ENCODE data around the gene CLIP4.
"Not testable (repeated sequence)": the region's sequence is repeated elsewhere in the genome, so short reads cannot be mapped to it uniquely, and the experiment has no call there.

CLIP4 gene, protein sequence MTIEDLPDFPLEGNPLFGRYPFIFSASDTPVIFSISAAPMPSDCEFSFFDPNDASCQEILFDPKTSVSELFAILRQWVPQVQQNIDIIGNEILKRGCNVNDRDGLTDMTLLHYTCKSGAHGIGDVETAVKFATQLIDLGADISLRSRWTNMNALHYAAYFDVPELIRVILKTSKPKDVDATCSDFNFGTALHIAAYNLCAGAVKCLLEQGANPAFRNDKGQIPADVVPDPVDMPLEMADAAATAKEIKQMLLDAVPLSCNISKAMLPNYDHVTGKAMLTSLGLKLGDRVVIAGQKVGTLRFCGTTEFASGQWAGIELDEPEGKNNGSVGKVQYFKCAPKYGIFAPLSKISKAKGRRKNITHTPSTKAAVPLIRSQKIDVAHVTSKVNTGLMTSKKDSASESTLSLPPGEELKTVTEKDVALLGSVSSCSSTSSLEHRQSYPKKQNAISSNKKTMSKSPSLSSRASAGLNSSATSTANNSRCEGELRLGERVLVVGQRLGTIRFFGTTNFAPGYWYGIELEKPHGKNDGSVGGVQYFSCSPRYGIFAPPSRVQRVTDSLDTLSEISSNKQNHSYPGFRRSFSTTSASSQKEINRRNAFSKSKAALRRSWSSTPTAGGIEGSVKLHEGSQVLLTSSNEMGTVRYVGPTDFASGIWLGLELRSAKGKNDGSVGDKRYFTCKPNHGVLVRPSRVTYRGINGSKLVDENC

DNA sequence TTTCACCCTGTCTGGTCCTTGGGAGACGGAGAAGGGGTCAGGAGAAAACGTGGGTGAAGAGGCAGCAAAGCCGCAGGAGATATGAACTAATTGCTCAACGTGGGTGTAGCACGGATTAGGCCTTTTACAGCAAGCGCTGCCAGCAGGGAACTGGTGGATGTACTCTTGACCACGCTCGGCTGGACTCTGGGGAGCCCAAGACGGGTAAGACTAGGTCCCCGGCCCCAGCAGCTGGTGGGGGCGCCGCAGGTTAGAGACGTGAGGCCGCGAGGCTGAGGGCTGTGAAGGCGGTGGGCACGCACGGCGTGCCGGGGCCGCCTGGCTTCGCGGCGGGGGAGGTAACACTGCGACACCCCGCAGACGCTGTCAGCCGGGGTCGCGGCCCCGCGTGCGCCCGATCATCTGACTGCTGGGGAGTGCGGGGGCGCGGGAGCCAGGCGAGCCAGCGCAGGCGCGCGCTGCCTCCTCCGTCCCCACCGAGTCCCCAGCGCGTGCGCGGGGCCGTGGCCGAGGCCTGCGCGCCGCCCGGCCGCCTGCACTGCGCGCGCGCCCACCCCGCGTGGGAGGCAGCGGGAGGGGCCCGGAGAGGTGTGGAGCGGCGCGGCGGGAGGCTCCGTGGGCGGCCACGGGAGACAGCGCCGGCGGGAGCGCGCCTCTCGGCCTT, at the start of gene CLIP4:
TSS of gene CLIP4 (plus strand) at position 470 of the 664 bp plus-strand sequence. CDS start 5,974 bp downstream, outside the sequence.
- peak; percentile 77 for DNase-seq

DNA sequence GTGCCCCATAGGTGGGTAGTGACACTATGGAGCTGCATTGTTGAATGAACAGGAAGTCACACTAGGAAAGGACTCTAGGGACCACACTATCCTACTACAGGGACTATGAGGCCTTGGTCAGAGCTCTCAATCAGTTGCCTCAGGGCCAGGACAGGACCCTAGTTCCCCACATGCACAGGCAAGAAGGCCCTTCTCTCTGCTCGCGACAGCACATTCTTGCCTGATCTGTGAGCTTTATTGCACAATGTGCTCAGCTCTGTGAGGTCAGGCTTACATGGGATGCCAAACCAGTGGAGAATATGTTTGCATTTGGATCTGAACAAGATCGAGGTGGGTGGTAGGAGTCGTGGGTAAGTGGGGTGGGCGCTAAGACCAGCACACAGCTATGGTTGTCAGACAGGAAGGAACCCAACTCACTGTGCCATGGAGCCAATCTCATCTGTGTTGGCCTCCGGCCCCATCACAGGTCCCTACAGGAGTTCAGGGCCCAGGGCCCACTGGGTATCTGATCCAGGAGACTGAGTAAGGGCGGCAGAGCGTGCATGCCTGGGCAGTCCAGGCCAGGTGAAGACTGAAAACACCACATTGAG, 48.8 kb upstream of the CLIP4 start:
- no peak for DNase-seq

DNA sequence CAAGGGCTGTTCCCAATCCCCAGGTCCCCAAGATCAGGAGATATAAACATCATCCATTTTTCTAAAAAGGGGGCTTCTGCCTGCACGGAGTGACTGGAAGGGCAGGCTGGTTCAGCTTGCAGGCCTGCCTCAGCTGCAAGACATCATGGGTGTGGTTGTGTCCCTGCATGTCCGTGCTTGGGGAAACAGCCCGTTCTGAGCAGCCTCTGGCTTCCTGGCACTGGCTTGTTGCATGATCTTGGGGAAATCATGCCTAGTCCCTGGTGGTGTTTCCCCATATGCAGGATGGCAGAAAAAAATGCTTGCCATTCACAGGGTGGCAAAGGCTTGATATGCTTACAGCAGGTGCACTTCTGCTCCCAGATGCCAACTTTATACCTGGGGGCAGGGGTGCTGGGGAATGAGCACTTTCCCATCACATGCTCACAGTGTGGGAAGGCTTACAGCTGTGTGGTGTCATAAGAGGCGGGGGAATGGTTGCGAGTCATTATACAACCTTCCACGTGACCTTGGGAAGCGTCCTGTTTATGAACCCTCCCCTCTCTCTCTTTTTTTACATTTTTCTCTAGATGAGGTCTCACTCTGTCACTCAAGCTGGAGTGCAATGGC, 48.1 kb upstream of the CLIP4 start:
- DNase-seq: no peak

DNA sequence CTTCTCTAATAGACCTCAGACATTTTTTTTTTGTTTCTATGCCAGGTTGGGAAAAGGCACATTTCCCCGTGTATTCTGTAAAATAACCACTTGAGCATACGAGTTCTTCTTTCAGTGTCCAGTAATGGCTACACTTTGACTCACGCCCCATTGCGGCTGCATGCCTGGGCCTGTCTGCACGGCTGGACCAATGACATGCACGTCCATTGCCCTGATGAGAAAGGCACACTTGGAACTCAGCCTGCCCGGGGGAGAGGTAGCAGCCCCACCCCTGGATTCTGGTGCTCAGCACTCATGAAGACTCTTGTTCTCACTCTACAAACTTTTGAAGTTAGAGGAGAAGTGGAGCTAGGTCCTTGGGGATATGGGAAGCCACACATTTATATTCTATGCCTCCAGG, 46.7 kb upstream of the CLIP4 start:
- no peak for DNase-seq

DNA sequence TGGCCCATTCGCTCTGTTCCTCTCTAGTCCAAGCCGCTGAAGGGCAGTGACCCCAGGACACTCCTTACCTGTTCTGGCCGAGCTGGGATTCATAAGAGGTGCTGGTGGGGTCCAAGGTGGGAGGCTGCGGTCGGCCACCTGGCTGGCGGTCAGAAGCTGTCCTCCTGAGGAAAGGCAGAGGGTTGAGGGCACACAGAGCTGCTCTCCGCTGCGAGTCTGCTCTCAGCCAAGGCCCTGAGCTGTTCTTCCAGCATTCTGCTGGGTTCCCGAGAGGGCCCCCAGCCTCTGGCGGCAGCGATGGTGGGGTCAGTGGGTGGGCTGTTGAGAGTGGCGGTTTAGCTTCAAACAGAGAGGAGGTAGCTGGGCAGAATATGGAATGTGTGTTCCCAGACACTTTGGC, 44.7 kb upstream of the CLIP4 start:
- DNase-seq: no peak

DNA sequence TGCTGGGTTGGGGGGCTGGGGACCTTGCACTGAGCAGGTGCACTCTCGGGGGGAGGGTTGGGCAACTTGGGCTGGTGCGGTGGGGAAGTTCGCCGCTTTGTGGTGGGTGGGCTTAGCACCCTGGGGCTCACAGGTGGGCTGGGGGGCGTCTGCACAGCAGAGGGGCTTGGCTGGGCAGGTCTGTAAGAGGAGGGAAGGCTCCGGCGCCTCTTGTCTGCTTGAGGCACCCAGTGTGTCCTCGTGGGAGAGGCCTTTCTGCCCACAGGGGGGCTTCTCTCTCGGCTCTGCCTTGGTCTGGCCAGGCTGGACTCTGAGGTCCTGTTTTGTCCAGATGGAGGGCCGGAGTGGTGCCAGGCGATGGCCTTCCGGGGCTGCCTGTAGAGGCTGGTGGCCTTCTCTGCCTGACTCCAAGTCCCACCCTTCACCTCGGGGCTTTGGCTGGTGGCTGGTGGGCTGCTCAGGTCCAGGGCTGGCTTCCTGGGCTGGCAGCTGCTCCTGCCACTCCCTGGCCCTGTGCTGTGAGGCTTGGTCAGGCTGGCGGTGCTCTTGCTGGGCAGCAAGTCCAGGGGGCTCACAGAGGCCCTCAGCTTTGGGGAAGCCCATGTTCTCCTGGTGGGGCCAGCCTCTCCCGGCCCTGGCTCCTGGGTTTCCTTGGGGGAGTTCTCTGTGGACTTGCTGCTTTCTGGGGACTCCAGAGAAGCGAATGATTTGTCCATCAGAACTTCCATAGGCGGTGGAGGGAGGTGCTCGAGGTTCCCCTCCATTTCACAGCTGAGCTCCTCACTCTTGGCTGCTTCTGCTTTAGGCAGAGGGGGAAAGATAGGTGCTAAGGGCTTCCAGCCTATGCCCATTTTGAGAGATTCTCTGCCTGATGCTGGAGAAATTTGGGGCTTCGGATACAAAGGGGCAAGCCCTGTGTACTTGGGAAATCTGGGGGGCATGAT, 43.9 kb upstream of the CLIP4 start:
- DNase-seq: no peak

DNA sequence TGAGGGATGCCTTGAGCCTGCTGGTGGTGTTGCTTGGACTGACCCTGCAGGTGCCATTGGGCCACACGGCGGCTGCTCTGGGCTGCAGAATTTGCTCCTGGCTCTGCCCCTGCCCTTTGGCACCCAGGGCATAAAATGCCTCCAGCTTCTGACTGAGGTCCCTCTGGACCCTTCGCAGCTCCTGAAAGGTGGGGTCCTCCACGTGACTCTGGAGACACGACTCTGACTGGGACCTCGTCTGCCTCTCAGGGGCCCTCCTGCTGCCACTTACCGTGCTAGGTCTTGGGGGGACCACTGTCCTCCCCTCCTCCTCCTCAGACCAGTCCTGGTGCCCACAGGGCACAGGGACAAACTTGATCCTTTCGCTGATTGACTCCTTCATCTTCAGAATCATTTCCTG, 43.0 kb upstream of the CLIP4 start:
- DNase-seq: no peak

DNA sequence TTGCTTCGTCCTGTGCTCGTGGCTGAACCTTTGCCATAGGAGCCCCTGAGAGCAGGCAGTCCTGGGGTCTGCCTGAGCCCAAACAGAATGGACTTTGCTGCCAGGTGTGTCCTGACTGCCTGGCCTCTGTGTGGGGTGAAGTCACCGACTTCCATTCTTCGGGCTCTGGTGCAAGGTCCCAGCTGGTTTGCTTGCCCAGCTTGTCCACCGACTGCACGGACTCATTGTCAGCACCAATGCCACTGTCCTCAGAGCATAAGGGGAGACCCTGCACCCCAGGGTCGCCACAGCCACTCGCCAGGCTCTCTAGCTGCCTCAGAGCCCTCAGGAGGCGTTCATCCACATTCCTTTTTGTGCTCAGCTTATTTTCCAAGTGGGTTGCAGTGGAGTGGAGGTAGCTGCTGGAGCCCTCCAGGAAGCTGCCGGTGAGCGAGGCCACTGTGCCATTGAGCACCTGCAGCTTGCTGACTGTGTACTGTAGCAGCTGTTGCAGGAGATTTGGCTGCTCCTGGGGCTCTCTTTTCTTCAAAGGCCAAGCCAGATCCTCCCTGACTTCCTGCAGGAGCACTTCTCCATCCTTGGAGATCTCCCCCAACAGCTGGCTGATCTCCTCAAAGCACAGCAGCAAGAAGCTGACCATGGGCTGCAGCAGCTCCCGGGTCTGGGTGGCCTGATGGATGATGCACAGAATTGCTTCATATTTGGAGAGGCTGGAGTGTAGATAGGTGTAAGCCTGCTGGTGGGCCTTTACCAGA, 42.1 kb upstream of the CLIP4 start:
- DNase-seq: no peak

DNA sequence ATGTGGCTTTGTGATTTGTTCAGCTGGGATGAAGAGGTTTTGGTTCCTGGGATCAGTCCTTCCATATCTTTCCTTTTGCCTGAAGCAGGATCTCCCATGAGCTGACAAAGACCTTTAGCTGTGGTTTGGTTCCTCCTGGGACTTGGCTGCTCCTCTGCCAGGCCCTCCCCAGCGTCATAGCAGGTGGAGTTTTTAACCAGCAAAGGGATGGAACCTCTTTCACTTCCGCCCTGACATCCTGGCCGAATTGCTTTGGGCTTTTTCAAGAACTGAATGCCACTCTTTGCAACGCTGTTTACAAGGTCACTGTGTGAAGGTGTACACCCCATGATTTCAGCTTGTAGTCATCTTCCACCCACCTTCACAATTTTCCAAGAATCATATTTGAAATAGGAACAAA, 41.3 kb upstream of the CLIP4 start:
- no peak for DNase-seq

DNA sequence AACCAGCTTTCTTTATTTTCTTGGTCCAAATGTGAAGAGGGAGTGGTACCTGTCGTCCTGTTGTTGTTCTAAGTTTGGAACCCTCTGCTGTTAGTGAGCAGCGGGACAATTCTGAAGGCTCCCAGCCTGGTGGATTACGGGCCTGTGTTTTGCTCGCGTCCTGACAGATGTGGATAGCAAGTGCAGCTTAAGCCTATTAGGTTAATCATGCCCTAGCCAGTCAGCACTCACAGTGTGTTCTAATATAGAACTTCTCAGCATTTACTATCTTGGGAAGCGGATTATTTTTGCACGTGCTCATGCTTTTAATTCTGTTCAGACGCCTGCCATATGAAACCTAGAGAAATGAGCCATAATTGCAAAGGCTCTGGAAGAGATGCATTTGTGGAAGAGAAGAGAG, 40.8 kb upstream of the CLIP4 start, which contains the start of gene PCARE:
TSS of gene PCARE (minus strand) at position 113 of the 400 bp plus-strand sequence. CDS start 262 bp downstream, outside the sequence.
- no peak for DNase-seq

DNA sequence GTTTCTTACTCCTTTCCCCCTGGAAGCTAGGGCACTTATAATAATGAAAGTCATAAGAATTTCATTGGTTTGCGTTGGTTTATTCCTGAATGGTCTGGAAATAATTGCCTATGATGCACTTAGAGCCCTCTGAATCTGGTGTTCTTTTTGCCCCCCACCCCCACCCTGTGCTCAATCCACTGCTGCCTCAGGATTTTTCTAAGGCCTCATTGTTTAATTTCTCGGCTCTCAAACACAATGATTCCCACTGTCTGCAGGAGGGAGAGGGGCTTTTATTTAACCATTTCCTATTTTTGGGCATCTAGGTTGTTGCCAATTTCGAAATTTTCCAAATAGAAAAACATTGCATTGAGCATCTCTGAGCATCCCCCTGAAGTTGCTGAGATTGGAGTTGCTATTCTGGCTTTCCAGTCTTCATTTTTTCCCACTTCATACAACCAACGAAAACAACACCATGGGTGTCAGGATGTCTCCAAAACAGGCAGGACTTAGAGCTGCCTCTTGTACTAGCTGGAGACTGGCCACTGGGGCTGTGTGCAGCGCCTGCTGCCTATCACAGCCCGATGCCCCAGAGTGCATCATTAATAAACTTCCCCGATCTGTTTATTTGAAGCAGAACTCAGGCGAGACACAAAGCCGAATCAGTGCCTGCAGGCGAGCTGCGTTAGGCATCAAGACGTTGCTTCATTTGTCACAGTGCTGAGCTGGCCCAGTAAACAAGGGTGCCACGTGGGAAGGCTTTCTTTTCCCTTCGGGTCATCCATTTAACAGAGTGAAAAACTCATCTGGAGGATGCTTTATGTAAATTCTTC, 39.1 kb upstream of the CLIP4 start:
- no peak for DNase-seq

DNA sequence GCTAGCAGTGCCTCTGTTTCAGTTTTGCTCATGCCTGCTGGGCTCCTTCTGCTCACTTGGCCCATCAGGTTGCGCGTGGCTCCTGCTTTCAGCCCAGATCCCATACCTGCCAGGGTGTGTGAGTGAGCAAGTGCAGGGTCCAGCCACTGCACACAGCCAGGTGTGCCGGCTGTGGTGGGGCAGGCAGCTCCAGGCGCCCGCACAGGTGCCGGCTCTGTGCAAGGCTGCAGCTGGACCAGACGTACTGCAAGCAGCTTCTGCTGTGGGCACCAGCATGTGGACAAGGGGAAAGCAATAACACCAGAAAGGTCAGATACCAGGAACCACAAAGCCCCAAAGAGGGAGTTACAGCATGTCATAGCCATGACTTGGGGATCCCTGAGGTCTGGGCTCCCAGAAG, 35.3 kb upstream of the CLIP4 start:
- DNase-seq: no peak

DNA sequence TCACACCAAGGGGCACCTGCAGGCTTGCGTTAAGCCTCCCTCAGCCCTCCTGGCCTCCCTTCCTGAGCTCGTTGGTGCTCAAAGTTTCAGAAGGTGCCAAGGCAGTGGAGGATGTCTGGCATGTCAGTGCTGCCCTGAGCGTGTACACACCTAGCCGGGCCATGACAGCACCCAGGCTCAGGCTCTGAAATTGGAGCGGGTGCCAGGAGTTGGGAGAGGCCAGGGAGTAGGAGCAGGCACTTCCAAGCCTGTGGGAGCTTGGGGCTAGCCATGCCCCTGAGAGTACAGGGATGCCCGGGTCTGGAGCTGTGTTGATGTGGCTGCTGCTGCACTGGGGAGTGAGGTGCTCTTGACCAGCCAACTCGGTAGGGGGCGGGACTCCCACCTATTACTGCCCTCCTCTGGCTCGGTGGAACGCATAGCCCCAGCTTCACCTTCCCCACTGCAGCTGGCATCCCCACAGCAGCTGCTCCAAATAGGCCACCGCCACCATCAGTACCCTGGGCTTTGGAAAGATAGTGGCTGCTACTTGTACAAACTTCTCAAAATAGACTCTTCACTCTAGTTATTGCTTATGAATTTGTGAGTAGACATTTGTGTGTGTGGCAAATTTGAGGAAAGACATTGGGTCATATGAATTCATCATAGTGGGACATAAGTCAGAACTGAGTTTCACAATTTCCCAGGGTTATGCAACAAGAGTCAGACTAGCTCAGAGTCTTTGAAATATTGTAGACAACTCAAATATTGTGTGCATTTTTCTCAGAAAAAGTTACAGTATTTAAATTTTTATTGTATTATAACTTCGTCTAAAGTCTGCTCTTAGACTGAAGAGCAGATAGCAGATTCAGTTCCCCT, 34.1 kb upstream of the CLIP4 start:
- no peak for DNase-seq

DNA sequence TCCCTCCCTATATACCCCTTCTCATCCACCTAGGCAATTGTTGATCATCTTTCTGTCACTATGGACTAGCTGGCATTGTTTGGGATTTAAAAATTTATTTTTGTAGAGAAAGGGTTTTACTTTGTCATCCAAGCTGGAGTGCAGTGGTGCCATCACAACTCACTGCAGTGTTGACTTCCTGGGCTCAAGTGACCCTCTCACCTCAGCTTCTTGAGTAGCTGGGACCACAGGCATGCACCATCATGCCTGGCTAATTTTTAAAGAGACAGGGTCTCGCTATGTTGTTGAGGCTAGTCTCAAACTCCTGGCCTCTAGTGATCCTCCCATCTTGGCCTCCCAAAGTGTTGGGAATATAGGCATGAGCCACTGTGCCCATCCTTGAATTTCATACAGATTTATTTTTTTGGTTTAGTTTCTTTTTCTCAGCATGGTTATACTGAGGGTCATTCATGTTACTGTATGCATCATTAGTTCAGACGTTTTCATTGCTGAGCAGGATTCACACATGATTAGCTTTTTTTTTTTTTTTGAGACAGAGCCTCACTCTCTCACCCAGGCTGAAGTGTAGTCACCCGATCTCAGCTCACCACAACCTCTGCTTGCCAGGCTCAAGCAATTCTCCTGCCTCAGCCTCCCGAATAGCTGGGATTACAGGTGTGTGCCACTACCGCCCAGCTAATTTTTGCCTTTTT, 32.3 kb upstream of the CLIP4 start:
- no peak for DNase-seq

DNA sequence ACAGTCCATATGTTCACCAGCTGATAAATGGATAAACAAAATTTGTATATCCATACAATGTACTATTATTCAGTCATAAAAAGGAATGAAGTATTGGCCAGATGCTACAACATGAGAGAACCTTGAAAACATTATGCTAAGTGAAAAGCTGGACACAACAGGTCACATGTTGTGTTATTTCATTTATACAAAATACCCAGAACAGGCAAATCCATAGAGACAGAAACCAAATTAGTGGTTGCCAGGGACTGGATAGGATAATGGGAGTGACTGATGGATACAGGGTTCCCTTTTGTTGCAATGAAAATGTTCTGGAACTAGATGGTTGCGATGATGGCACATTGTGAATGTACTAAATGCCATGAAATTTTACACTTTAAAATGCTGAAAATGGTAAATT, 30.7 kb upstream of the CLIP4 start:
- DNase-seq: no peak

DNA sequence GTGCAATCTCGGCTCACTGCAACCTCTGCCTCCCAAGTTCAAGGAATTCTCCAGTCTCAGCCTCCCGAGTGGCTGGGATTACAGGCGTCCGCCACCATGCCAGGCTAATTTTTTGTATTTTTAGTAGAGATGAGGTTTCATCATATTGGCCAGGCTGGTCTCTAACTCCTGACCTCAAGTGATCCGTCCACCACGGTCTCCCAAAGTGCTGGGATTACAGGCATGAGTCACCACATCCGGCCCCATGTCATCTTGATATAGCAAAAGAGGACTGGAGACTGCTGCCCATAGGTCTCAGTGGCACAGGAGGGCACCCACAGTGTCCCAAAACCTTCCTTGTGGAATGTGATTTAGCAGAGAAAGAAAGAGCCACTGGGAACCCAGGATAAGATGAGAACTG, 24.9 kb upstream of the CLIP4 start:
- not testable (repeated sequence) for DNase-seq

DNA sequence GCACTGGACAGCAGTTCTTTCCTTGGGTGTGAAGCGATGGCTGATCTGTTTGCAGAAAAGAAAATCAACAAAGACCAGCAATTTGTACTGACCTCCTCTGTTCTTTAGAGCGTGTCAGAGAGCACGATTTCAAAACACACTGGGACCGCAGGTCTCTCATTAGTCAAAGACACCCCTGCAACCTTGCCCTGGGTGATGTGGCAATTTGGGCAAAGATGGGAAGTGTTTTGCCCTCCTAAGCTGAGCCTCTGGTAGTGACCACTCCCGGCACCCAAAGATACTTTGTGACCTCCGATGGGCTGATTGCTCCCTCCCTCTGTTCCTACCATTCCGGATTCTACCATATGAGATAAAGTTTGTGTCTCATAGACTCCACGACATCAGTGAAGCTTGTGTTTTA, 18.2 kb upstream of the CLIP4 start:
- no peak for DNase-seq

DNA sequence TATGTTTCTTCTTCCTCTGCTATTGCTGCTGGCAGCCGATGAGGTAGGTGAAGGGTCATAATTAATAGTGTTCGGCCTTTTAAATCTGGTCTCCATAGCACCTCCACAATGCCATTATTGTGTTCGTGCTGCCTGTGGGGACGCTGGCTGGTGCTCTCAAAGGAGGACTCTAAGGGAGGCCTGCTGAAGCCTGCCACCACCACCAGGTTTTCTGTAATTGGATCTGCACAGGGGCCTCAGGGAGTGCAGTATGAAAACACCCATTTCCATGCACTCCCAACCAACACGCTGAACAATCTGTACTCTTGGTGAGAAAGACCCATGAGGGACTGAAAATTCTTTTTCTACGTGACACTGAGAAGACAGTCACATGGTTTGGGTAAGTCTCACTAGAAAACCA, 17.6 kb upstream of the CLIP4 start:
- DNase-seq: no peak
